Kidney glomerular epithelial cell (primary cell): ENCODE measurements around the gene NRL.
A peak's percentile ranks its signal among the peaks of the same experiment; 100 is the strongest.

Experiments
- DNase-seq: peaks from one replicate; lab custom pipeline; 2025; lab: John Stamatoyannopoulos, UW

Gene NRL

DNA sequence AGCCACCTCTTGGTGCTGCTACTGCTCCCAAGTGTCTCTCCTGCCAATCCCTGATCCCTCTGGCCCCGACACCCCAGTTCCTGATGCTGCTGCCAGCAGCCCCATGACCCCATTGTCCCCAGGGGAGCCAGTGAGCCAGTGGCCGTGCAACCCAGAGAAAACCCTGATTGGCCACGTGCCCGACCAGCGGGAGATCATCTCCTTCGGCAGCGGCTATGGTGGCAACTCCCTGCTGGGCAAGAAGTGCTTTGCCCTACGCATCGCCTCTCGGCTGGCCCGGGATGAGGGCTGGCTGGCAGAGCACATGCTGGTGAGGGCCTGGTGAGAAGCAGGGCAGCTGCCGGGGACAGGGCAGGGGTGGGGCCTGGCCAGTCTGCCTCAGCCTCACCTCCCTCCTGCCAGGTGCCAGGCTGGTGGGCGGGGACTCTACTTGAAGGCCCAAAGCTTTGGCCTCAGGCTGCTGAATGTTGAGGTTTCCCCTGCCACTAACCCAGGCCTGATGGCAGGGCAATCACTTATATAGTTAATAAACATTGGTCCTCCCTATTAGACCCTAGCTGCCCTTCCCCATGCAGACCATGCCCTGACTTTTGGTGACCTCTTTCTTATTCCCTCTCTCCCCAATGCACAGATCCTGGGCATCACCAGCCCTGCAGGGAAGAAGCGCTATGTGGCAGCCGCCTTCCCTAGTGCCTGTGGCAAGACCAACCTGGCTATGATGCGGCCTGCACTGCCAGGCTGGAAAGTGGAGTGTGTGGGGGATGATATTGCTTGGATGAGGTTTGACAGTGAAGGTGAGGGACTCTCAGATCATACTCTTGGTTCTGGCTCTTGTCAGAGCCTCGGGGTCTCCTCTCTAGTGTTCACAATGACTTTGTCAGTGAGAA lies 15.6 kb downstream of the NRL start:
- no peak for DNase-seq

DNA sequence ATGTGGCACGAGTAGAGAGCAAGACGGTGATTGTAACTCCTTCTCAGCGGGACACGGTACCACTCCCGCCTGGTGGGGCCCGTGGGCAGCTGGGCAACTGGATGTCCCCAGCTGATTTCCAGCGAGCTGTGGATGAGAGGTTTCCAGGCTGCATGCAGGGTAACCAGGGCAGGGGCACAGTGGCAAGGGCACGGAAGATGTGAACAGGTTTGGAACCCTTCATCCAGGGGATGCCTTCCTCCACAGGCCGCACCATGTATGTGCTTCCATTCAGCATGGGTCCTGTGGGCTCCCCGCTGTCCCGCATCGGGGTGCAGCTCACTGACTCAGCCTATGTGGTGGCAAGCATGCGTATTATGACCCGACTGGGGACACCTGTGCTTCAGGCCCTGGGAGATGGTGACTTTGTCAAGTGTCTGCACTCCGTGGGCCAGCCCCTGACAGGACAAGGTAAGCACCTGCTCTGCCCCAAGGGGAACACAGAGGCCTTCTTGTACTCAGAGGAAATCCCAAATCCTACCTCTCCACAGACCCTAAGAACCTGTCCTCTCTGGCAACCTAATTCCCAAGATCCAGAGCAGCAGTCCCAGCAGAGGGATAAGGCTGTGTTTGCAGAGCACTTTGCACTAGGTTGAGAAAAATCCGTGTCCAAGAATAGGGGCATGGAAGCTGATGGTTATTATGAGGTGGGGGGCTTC lies 16.4 kb downstream of the NRL start:
- no peak for DNase-seq

DNA sequence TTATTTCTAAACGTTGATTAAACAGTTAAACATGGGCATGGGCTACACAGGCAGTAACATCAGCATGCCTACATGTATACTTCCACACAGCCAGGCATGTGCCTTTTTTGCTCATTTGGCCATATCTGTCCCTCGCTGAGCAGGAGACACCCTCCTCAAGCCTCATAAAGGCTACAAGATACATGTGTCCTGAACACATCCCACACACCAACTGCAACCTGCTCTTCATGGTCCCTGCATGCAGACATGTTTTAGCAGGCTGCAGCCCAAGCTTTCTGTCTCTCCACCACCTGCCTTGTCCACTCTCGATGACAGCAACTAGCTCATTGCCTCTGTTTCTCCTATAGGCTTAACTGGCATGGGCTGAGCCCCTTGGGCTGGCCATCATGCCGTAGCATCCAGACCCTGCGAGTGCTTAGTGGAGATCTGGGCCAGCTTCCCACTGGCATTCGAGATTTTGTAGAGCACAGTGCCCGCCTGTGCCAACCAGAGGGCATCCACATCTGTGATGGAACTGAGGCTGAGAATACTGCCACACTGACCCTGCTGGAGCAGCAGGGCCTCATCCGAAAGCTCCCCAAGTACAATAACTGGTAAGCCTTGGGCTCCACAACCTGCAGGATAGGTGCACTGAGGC lies 18.1 kb downstream of the NRL start:
- no peak for DNase-seq

DNA sequence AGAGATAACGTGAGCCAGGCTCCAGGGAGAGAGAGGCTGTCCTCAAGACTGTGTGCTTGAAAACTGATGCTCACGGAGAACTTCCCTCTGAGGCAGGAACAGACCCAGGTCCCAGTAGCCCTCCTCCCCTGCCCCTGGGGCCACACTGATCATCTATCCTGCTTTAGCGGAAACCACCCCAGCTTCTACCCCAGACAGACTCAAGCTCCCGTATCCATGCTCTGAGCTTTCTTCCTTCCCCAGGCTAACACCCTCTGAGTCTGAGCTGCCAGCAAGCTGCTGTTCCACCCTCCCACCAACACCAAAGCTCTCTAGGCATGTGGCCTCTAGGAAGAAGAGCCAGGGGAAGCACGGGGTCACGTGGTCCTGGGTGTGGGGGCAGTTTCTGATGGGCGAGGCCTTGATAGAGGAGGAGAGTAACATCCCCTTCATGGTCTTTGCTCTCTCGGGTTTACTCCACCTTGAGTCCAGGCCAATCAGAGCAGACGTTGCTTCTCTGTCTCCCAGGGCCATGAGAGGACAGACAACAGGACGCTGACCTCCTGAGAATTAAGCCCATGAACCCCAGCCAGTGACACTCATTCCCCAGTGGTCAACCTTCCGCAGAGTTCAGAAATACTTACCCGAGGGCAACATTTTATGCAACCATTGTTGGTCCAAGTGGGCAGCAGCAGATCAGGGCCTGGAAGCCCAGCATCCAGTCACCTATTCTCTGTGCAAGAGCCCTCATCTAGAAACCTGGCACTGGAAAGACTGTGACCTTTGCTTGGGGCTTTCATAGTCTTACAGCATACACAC lies 19.3 kb downstream of the NRL start:
- peak; percentile 44 for DNase-seq

- no peak for DNase-seq
Observed at GRCh38 chr14:24094841-24095270, 19.9 kb downstream of the NRL start.

- DNase-seq = peak; percentile 71
Observed at GRCh38 chr14:24093901-24094840, 20.6 kb downstream of the NRL start, which contains the start of gene PCK2. Gene PCK2 (plus strand): TSS chr14:24094311. CDS start chr14:24094406, 95 bp downstream.

DNA sequence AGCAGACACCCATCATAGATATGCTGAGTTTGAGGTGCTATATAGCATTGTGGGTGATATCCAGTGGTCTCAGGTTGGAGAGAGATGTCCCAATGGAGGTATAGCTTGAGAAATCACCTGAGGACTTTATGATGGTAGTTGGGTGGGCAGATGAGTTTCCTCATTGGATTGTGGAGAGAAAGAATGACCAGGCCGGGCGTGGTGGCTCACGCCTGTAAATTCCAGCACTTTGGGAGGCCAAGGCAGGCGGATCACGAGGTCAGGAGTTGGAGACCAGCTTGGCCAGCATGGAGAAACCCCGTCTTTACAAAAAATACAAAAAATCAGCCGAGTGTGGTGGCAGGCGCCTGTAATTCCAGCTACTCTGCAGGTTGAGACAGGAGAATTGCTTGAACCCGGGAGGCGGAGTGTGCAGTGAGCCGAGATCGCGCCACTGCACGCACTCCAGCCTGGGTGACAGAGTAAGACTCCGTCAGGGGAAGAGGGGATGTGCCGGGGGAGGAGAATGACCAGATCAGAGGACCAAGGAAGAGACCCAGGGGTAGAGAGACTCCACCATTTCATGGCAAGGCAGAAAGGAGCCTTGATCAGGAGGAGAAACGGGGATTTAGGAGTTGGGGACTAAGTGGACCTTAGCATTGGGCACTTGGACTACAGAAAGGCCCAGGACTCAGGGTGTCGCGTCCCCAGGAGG lies 21.4 kb downstream of the NRL start:
- DNase-seq = no peak

DNA sequence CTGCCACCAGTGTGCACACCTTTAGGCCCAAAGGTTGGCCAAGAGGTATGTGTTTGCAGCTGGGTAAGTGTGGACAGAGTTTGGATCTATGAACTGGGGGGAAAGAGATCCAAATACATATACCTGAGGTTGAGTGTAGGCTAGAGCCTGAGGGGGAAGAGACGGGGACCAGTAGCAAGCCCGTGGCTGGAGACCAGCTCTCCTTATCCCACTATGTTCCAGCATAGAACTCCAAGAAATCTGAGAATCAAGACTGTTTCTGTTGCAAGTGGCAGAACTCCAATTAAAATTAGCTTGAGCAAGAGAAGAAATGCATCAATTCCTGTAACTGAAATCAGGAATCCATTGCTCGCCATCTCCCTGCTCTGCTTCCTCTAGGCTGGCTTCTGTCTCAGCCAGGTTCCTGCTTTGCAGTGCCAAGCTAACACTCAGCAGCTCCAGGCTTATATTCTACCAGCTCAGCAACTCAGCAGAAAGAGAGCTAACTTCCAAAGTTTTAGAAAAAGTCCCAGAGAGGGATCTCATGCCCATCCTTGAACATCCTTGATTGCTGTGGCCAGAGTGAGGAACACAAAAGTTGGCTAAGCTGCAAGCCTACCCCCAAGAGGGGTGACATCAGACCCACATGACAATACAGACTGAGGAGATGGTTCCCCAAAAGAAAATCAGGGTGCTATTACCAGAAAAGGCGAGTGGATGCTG lies 22.1 kb downstream of the NRL start:
- DNase-seq = no peak

DNA sequence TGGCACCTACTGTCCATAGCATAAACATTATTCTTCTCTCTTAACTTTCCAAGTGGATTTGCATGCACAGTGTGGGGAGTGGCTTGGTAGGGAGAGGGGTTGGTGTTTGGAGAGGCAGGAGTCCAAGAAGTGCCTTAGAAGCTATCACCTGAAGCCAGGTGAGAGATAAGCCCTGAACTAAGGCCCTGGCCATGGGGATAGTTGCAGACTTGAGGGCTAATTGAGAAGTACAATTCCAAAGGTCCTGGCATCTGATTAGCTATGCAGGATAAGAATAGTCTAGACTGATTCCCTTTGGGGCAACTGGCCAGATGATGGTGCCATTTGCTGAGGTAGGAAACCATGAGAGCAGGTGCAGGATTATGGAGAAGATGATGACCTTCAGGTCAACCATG lies 22.6 kb downstream of the NRL start:
- no peak for DNase-seq

- DNase-seq = no peak
Observed at GRCh38 chr14:24089890-24090289, 24.9 kb downstream of the NRL start.

DNA sequence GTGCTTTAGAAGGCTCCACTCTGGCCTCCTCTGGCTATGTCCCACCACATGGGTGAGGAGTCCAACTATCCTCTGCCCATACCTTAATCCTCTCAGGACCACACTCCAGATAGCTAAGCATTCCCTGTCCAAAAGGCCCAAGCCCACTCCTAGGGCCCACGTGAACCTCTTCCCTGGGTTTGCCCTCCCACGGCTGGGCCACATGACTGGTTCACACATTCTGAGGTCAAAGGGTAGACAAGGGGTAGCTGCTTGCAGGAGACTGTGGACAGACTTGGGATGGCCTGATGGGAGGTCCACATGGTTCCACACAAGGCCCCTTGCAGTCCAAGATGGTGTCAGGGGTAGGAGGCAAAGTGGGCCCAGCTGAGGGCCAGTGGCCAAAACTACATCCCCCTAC lies 26.7 kb downstream of the NRL start:
- no peak for DNase-seq

GRCh38 chr14:24087004-24087403 lies 27.7 kb downstream of the NRL start:
- no peak for DNase-seq

- DNase-seq = no peak
Observed at GRCh38 chr14:24086193-24086955, 28.4 kb downstream of the NRL start.

DNA sequence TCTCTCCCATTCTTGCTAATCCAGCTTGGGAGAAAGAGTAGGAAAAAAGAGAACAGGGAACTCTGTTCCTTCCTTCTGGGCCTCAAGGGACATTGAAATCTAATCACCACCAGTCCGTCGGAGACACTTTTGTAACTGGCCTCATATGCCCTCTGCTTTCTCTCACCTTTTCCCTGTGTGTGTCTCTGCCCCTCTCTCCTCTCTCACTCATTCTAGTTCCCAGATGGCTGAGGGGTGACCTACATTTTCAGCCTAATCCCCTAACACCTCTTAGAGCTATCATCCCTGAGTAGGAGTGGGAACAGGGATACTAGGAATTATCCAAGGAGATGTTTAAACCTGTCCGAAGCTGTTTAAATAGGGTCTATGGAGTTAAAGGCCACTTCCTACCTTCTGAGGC lies 29.5 kb downstream of the NRL start:
- no peak for DNase-seq

- no peak for DNase-seq
Observed at GRCh38 chr14:24084440-24084839, 30.3 kb downstream of the NRL start.

DNA sequence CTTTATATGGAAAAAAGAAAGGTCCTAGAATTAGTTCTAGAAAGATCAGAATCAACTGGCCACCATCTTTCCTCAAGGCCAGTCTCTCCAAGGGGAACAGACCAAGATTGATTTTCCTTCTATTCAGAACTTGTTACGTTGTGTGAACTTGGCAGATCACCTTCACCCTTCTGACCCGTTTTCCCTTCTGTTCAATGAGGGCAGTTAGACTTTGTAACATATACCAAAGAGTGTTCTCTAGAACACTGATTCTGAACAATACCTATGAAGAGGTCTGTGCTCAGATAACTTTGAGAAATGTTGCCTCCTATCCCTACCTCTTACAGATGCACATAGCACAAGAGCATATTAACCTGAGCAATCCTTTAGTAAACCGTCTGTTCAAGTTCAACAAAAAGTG lies 31.3 kb downstream of the NRL start:
- no peak for DNase-seq

GRCh38 chr14:24082411-24083080 lies 32.2 kb downstream of the NRL start:
- DNase-seq = no peak

DNA sequence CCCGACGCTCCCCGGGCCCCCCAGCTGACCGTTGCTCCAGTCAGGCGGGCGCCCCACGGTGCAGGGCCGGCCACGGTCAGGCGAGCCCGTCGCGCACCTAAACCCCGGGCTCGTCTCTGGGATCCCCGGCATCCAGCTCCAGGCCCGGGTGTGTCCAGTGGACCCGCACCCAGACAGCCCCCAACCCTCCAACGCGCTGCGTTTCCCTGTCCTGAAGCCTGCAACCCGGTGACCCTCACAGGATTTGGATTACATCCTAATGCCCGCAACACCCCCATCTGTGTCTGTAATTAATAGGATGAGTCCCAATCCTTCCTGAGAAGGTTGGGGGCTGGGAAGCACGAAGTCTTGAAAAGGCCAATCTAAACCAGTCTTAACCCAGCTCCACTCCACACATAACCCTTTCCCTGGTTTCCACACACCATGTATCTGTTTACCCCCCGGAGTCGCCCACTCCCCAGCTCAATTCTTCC lies 33.0 kb downstream of the NRL start:
- DNase-seq = no peak
